Prostate gland (tissue), 2 donors: Measurements from ENCODE around the gene PHETA1. TPM values are rescaled to one million over a fixed set of nuclear protein-coding genes. Genes with fewer than 3 reads are reported as not detected.

Experiments used
- DNase-seq: peaks from one replicate; pipeline ENCODE4 v3.0.0-alpha.2; 2019; ENCODE audit warnings: low spot score
- H3K27ac ChIP-seq, 2 donors: fragments of 200-600 bp; sonication (generic); 2 replicates each; pipeline ENCODE4 v1.5.1; 2017 to 2019
- H3K27me3 ChIP-seq: fragments of 200-600 bp; sonication (generic); replicated peaks from 2 replicates; pipeline ENCODE4 v1.5.1; 2019; ENCODE audit not compliant: insufficient read depth
- H3K36me3 ChIP-seq, 2 donors: fragments of 200-600 bp; sonication (generic); 1 replicate in 1 of 2; 2 replicates in 1 of 2; pipeline versions ENCODE4 v1.5.1 to v1.8.1; 2017 to 2019
- H3K4me1 ChIP-seq: fragments of 200-600 bp; sonication (generic); replicated peaks from 2 replicates; pipeline ENCODE4 v1.5.1; 2019
- H3K4me3 ChIP-seq, 2 donors: fragments of 200-600 bp; sonication (generic); 2 replicates each; pipeline ENCODE4 v1.5.1; 2017 to 2019
- H3K9me3 ChIP-seq: fragments of 200-600 bp; sonication (generic); 2 replicates; pipeline ENCODE4 v1.5.1; 2017
- CTCF ChIP-seq, 4 experiments: fragments of 200-600 bp in 2 of 4; fragments of 450-650 bp in 2 of 4; sonication (generic) in 2 of 4; IDR thresholded peaks; 1 replicate in 3 of 4; 2 replicates in 1 of 4; pipeline ENCODE4 v1.5.1; 2016 to 2019; ENCODE audit warnings: antibody characterized with exemption in 4 of 4, mild to moderate bottlenecking in 2 of 4, moderate library complexity in 2 of 4
- POLR2A ChIP-seq: fragments of 450-650 bp; IDR thresholded peaks from one replicate; pipeline ENCODE4 v1.6.1; 2016; ENCODE audit warnings: antibody characterized with exemption, mild to moderate bottlenecking
- POLR2AphosphoS5 ChIP-seq: sonication (generic); formaldehyde crosslinking; IDR thresholded peaks from one replicate; pipeline ENCODE4 v1.6.1; 2017; ENCODE audit warnings: antibody characterized with exemption
- WGBS: methylation state at CpG from one replicate; pipeline ENCODE4 v1.1.5; 2018; 5-methylcytosine and 5-hydroxymethylcytosine counted together
- intact Hi-C: fragments of 100-400 bp; cut with DNase I; formaldehyde crosslinking; loops from one replicate; pipeline ENCODE4 v1.14.2; 2022
- total RNA-seq, 2 donors: library from RNA; depleted of rRNA; stranded (reverse); fragments of >200 nt; gene quantifications; one replicate each; pipeline ENCODE4 v1.1.0, GENCODE V29; 2016

The PHETA1 gene
- total RNA-seq, result 10 to 100 TPM; 11.5 to 29.9 TPM

- Histone ChIP-seq H3K27me3 (no peaks in the 10 kb centered on the region), H3K4me3 (peak within 1 kb of the TSS; percentile 80 to 94), H3K36me3 (no peaks in the 10 kb centered on the region), H3K4me1 (no peaks in the 10 kb centered on the region), H3K9me3 (no peaks in the 10 kb centered on the region), H3K27ac (peak within 1 kb of the TSS; percentile 61 to 72)
- whole genome bisulfite sequencing, result 1% methylated on average over 39 of the region's 72 CpGs
- TF ChIP-seq CTCF (IDR thresholded peaks at IDR 0.05) (peak in 2 of 4 experiments; percentile 22 to 28), POLR2A (peak; percentile 61), POLR2AphosphoS5 (peak; percentile 87)
- intact Hi-C loops, result no loop called here
- DNase-seq, result peak; percentile 90
Measured at GRCh38 chr12:111368788-111369495, at the start of gene PHETA1. PHETA1 (minus strand) TSS chr12:111369095; CDS start chr12:111363427, 5,668 bp downstream.

DNA sequence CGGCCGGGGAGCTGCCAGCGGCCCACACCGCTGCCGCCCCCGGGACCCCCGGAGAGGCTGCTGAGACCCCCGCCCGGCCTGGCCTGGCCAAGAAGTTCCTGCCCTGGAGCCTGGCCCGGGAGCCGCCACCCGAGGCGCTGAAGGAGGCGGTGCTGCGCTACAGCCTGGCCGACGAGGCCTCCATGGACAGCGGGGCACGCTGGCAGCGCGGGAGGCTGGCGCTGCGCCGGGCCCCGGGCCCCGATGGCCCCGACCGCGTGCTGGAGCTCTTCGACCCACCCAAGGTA is 49.6 kb upstream of the PHETA1 start:
- Histone ChIP-seq H3K27ac (no peak overlapping the region), H3K4me3 (no peak overlapping the region), H3K9me3 (no peaks in the 10 kb centered on the region), H3K4me1 (no peaks in the 10 kb centered on the region), H3K27me3 (no peaks in the 10 kb centered on the region), H3K36me3 (peaks cover 0 to 7% of the 10 kb centered on the region in 2 donors)
- no peak for DNase-seq
- WGBS, result 98% methylated on average over 30 of the region's 30 CpGs
- intact Hi-C loops, result no loop called here
- no peak for TF ChIP-seq POLR2A
- no peak for TF ChIP-seq POLR2AphosphoS5
- no peak for TF ChIP-seq CTCF (IDR thresholded peaks at IDR 0.05)

DNA sequence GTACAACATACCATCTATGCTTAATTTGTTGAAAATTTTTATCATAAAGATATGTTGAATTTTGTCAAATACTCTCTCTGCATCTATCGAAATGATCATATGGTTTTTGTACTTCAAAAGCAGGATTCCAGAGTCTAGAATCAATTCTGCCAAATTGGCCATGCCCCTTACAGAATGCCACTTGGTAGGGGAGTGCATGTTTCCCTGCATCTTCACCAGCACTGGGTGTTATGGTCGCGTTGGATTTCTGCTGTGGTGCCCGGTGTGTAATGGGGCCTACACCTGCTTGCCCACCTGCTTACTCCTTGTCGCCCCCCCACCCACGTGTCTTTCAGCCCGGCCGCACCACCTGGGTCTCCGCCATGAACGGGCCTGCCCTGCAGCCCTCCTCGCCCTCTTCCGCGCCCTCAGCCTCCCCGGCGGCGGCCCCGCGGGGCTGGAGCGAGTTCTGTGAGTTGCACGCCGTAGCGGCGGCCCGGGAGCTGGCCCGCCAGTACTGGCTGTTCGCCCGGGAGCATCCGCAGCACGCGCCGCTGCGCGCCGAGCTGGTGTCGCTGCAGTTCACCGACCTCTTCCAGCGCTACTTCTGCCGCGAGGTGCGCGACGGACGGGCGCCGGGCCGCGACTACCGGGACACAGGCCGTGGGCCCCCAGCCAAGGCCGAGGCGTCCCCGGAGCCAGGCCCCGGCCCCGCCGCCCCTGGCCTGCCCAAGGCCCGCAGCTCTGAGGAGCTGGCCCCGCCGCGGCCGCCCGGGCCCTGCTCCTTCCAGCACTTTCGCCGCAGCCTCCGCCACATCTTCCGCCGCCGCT is 49.1 kb upstream of the PHETA1 start:
- no peak overlapping the region for H3K27ac ChIP-seq
- TF ChIP-seq POLR2AphosphoS5, result no peak
- TF ChIP-seq CTCF (IDR thresholded peaks at IDR 0.05), result no peak
- no peak for TF ChIP-seq POLR2A
- intact Hi-C loops, result no loop called here
- H3K4me1 ChIP-seq, result no peaks in the 10 kb centered on the region
- no peaks in the 10 kb centered on the region for H3K9me3 ChIP-seq
- WGBS, result 93% methylated on average over 67 of the region's 67 CpGs
- no peak for DNase-seq
- peaks cover 0 to 7% of the 10 kb centered on the region in 2 donors for H3K36me3 ChIP-seq
- no peaks in the 10 kb centered on the region for H3K27me3 ChIP-seq
- H3K4me3 ChIP-seq, result no peak overlapping the region

DNA sequence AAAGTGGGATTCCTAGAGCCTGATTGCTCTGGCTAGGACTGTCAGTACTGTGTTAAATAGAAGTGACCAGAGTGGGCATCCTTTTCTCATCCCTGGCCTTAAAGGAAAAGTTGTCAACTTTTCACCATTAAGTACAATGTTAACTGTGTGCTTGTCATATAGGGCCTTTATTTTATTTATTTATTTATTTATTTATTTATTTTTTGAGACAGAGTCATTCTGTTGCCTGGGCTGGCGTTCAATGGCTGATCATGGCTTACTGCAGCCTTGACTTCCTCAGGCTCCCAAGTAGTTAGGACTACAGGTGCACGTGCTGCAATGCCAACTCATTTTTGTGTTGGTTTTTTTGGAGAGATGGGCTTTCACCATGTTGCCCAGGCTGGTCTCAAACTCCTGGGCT is 48.4 kb upstream of the PHETA1 start:
- 94% methylated on average over 2 of the region's 2 CpGs for WGBS

More for the DNA sequence above, 48.4 kb upstream of the PHETA1 start:
- Histone ChIP-seq H3K36me3 (peaks cover 0 to 7% of the 10 kb centered on the region in 2 donors), H3K4me3 (no peak overlapping the region), H3K27ac (no peak overlapping the region), H3K4me1 (no peaks in the 10 kb centered on the region), H3K9me3 (no peaks in the 10 kb centered on the region), H3K27me3 (no peaks in the 10 kb centered on the region)
- TF ChIP-seq POLR2A (no peak), CTCF (IDR thresholded peaks at IDR 0.05) (no peak), POLR2AphosphoS5 (no peak)
- DNase-seq, result no peak
- intact Hi-C loops, result no loop called here
